RWPE1 (cell line): ENCODE results near the gene STK16.

Experiments used
- CTCF ChIA-PET: fragments of 350-600 bp; sonication (Branson Sonifier 250); formaldehyde crosslinking; extraction: SDS; loops from one replicate; lab custom pipeline; 2021; lab: Yijun Ruan, JAX
- POLR2A ChIA-PET: fragments of 400-600 bp; formaldehyde crosslinking; extraction: SDS; loops from one replicate; lab custom pipeline; 2020; ENCODE audit warnings: antibody characterized with exemption; ENCODE audit not compliant: low non-redundant PET; lab: Yijun Ruan, JAX
- DNase-seq: peaks from one replicate; pipeline ENCODE4 v3.0.0; 2012; ENCODE audit warnings: low spot score
- H3K27ac ChIP-seq: fragments of 450-650 bp; 2 replicates; pipeline ENCODE4 v1.5.1; 2017
- TF ChIP-seq, protein P1 (sequence below): fragments of 450-650 bp; conservative IDR thresholded peaks from 2 replicates; pipeline ENCODE4 v1.5.1; 2017; ENCODE audit warnings: low read depth, mild to moderate bottlenecking

The STK16 gene

DNA sequence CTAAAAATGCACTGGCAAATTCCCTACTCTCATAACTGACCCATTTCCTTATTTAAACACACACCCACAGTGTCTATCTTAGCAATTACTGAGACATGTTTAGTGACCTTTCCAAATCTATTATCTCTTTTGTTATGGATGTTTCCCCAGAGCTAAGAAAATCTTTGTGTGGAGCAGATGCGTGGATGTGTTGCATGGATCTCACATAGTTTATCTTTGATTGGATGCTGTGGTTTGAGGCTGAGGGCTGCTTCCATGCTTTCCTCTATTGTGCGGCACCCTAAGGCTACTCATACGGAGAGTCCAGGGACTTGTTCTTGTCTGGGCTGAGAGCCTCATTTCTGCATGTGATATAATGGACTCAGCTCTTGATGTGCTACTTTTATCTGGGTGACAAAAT lies 10.9 kb upstream of the STK16 start:
- TF ChIP-seq, protein P1, sequence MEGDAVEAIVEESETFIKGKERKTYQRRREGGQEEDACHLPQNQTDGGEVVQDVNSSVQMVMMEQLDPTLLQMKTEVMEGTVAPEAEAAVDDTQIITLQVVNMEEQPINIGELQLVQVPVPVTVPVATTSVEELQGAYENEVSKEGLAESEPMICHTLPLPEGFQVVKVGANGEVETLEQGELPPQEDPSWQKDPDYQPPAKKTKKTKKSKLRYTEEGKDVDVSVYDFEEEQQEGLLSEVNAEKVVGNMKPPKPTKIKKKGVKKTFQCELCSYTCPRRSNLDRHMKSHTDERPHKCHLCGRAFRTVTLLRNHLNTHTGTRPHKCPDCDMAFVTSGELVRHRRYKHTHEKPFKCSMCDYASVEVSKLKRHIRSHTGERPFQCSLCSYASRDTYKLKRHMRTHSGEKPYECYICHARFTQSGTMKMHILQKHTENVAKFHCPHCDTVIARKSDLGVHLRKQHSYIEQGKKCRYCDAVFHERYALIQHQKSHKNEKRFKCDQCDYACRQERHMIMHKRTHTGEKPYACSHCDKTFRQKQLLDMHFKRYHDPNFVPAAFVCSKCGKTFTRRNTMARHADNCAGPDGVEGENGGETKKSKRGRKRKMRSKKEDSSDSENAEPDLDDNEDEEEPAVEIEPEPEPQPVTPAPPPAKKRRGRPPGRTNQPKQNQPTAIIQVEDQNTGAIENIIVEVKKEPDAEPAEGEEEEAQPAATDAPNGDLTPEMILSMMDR = no peak
- no peak for DNase-seq
- CTCF ChIA-PET = interaction anchor here (0.7 kb wide), 1 partner anchor 204 kb away, joined by 3 read pairs; no protein-coding TSS in a partner anchor
- H3K27ac ChIP-seq = no peak overlapping the region
- POLR2A ChIA-PET = no interaction called here

DNA sequence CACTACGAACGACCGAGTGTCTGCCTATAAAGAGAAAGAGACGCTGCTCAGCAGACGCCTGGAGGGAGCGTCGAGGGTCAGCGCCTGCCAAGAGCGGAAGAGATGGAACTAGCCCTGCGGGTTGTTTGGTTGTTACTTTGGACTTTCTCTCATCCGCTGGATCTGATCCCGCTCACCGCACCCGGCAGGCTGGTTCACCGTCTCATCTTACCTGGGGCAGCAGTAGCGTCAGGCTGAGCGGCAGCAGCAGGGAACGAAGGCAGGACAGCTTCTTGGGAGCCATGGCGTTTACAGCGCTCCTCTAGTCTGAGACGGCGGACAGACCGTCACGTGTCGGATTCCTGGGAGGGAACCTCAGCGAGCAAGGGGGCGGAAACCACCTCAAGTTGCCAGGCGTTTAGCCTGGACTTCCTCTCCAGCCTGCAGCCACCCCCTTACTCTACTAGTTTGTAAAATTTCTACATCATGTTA lies 2.0 kb upstream of the STK16 start:
- CTCF ChIA-PET = no interaction called here
- TF ChIP-seq, protein P1 = no peak
- POLR2A ChIA-PET = no interaction called here
- H3K27ac ChIP-seq = no peak overlapping the region
- DNase-seq = no peak

DNA sequence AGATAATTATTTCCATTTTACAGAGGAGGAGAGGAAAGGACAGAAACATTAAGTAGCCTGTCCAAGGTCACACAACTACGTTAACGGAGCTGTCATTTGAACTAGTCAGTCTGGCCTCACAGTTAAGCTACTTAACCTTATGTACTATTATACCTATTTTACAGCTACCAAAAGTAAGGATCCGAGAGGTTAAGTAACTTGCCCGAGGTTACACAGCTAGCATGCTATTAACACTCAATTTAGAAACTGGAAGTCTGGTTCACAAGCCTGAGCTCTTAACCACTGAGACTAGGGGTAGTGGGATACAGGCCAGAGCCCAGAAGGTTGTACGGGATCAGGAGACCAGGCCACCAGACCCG lies 511 bp upstream of the STK16 start:
- no peak for DNase-seq
- peak overlapping the region; percentile 82 for H3K27ac ChIP-seq
- ChIA-PET CTCF (interaction anchor here (0.6 to 2.5 kb wide), 4 partner anchors 27 to 215 kb away, joined by 4 to 20 read pairs (median 6); no protein-coding TSS in a partner anchor), POLR2A (interaction anchor here (0.5 to 2.2 kb wide), 4 partner anchors 10 to 75 kb away, joined by 4 to 6 read pairs (median 4); partner anchors contain the start of gene SLC23A3)
- TF ChIP-seq, protein P1 = no peak

DNA sequence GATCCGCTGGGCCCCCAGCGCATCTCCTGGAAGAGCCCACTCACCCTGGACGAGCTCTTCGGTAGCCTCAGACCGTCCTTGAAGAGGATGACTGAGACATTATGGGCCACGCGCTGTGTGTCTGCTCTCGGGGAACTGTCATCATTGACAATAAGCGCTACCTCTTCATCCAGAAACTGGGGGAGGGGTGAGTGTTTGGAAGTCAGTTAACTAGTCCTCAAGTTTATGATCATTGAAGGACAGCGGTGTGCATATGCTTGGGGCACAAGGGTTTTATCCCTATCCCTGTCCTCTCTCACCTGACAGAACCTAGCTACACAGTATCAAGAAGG lies 586 bp downstream of the STK16 start:
- ChIA-PET CTCF (interaction anchor here (0.6 to 2.5 kb wide), 3 partner anchors 39 to 48 kb away, joined by 3 to 20 read pairs (median 4); partner anchors contain the start of gene ZFAND2B), POLR2A (interaction anchor here (0.6 to 2.2 kb wide), 4 partner anchors 9 to 28 kb away, joined by 3 to 7 read pairs (median 5); no protein-coding TSS in a partner anchor)
- peak; percentile 6 for DNase-seq
- H3K27ac ChIP-seq = peak overlapping the region; percentile 82
- TF ChIP-seq, protein P1 = no peak

DNA sequence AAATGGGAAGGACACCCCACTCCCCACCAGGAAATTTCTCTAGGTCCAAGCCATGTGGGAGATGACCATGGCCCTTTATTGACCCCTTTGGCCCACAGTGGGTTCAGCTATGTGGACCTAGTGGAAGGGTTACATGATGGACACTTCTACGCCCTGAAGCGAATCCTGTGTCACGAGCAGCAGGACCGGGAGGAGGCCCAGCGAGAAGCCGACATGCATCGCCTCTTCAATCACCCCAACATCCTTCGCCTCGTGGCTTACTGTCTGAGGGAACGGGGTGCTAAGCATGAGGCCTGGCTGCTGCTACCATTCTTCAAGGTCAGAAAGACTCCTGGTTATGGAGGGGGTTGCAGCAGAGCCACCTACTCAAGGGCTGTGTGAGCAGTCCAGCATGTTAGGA lies 1.3 kb downstream of the STK16 start:
- peak overlapping the region; percentile 98 for H3K27ac ChIP-seq
- CTCF ChIA-PET = interaction anchor here (0.7 to 2.5 kb wide), 2 partner anchors 28 to 48 kb away, joined by 3 to 20 read pairs; no protein-coding TSS in a partner anchor
- TF ChIP-seq, protein P1 = no peak
- POLR2A ChIA-PET = interaction anchor here (1.2 to 2.2 kb wide), 2 partner anchors 8 to 9 kb away, joined by 3 to 6 read pairs; no protein-coding TSS in a partner anchor
- no peak for DNase-seq

DNA sequence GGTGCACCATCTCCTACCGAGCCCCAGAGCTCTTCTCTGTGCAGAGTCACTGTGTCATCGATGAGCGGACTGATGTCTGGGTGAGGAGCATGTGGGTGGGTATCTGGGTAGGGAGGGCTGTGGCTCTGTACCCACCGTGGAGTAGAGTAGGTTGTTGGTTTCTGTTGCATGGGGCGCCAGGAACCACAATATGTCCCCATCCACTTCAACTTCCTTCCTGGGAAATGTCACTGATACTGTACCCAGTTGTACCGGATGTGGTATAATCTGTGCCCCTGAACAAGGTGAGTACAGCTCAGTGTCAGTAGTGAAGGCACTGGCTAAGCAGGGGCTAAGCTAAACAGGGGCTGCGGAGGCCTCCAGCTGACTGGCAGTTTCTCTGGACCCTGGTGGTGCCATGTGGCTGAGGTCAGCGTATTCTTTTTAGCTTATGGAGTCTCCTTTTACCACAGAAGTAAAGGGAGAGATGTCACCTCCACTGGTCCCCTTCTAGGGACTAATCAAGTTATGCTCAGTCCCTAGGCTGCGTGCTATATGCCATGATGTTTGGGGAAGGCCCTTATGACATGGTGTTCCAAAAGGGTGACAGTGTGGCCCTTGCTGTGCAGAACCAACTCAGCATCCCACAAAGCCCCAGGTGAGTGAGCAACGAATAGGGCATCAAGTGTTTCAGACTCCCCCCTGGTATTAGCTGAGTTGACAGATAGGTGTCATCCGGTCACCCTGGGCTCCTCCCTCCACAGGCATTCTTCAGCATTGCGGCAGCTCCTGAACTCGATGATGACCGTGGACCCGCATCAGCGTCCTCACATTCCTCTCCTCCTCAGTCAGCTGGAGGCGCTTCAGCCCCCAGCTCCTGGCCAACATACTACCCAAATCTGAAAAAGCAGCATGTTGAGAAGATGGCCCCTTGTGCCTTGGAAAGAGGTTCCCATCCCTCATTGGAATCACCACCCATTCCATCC lies 2.7 kb downstream of the STK16 start:
- peak overlapping the region; percentile 98 for H3K27ac ChIP-seq
- TF ChIP-seq, protein P1 = no peak
- POLR2A ChIA-PET = interaction anchor here (0.8 to 1.9 kb wide), 2 partner anchors 30 to 39 kb away, joined by 3 to 12 read pairs; partner anchors contain the start of gene DNAJB2
- CTCF ChIA-PET = interaction anchor here (0.6 to 2.7 kb wide), 3 partner anchors 30 to 51 kb away, joined by 3 to 22 read pairs (median 5); no protein-coding TSS in a partner anchor
- DNase-seq = no peak
